ENCODE data around the gene ILK. TPM values are rescaled to one million over a fixed set of nuclear protein-coding genes. Genes with fewer than 3 reads are reported as not detected.

The ILK gene
- total and polyA plus RNA-seq, 2 of the 13 experiments (the other 11 are each of a cell fraction or from before 2014, with no cell fraction given): 70.3 to 108 TPM

GRCh38 chr11:6612213-6613041, 8.9 kb downstream of the ILK start, which contains the start of gene TAF10 (continued):
- TF ChIP-seq RBAK (CRISPR knock-in tag; IDR thresholded peaks at IDR 0.05): peak; percentile 33; the same call in 1 of the 2 replicates
- TF ChIP-seq ZNF280D (CRISPR knock-in tag; IDR thresholded peaks at IDR 0.05): peak; percentile 82; the same call in 1 of the 2 replicates
- TF ChIP-seq HNF1A (IDR thresholded peaks at IDR 0.05; ENCODE audit: low read depth): no peak
- TF ChIP-seq HNF1A (CRISPR knock-in tag; IDR thresholded peaks at IDR 0.05; ENCODE audit: borderline replicate concordance): peak; percentile 81; the same call in 1 of the 2 replicates
- TF ChIP-seq NR0B2 (CRISPR knock-in tag; IDR thresholded peaks at IDR 0.05): peak; percentile 71; the same call in 1 of the 2 replicates
- peak; percentile 62 for TF ChIP-seq ZMYM4 (CRISPR knock-in tag; IDR thresholded peaks at IDR 0.05)
- TF ChIP-seq ARNT (IDR thresholded peaks at IDR 0.05): no peak
- TF ChIP-seq THAP9 (CRISPR knock-in tag; IDR thresholded peaks at IDR 0.05; ENCODE audit: borderline replicate concordance): peak; percentile 81
- no peak for TF ChIP-seq ISX (CRISPR knock-in tag; conservative IDR thresholded peaks at IDR 0.05)
- no peak for TF ChIP-seq HNF4A (CRISPR knock-in tag; IDR thresholded peaks at IDR 0.05)
- 0 out of 2 replicates have a peak, but pooled peaks have one; percentile 32 for TF ChIP-seq STAT5B (CRISPR knock-in tag; IDR thresholded peaks at IDR 0.05)
- peak; percentile 84 for TF ChIP-seq SIN3A (IDR thresholded peaks at IDR 0.05; ENCODE audit: borderline replicate concordance, low read depth, low read length)
- TF ChIP-seq JUNB (CRISPR knock-in tag; IDR thresholded peaks at IDR 0.05; ENCODE audit: borderline replicate concordance): no peak
- peak; percentile 91; the same call in 1 of the 2 replicates for TF ChIP-seq RFXANK (CRISPR knock-in tag; IDR thresholded peaks at IDR 0.05)
- TF ChIP-seq ZNF704 (CRISPR knock-in tag; IDR thresholded peaks at IDR 0.05; ENCODE audit: borderline replicate concordance): no peak
- TF ChIP-seq ZNF256 (CRISPR knock-in tag; conservative IDR thresholded peaks at IDR 0.05): no peak
- peak; percentile 81 for TF ChIP-seq ZNF274 (CRISPR knock-in tag; IDR thresholded peaks at IDR 0.05)
